SK-N-SH (cell line): ENCODE data around the gene CLIC5.

ENCODE experiments used
- ELF1 ChIP-seq: IDR thresholded peaks from 2 replicates; pipeline ENCODE4 v1.4.0; 2012
- EP300 ChIP-seq, 2 experiments: IDR thresholded peaks; 2 replicates each; pipeline versions ENCODE4 v1.4.0 to v1.6.1; 2012; ENCODE audit warnings: borderline replicate concordance in 1 of 2, low read depth in 1 of 2, low read length in 1 of 2
- FOXJ3 ChIP-seq: sonication (generic); formaldehyde crosslinking; IDR thresholded peaks from 2 replicates; pipeline ENCODE4 v1.5.1; 2020; ENCODE audit warnings: mild to moderate bottlenecking, missing genetic modification reagents
- NFIC ChIP-seq: IDR thresholded peaks from 2 replicates; pipeline ENCODE4 v1.4.0; 2012; ENCODE audit warnings: borderline replicate concordance
- RAD21 ChIP-seq: IDR thresholded peaks from 2 replicates; pipeline ENCODE4 v1.6.1; 2012; ENCODE audit warnings: mild to moderate bottlenecking, low read length
- RFX5 ChIP-seq: IDR thresholded peaks from 2 replicates; pipeline ENCODE4 v1.6.1; 2012; ENCODE audit warnings: mild to moderate bottlenecking, improper control_type of control experiment, low read length
- SMC3 ChIP-seq: IDR thresholded peaks from 2 replicates; pipeline ENCODE4 v1.6.1; 2012; ENCODE audit warnings: low read depth, low read length, improper control_type of control experiment
- TAF1 ChIP-seq: IDR thresholded peaks from 2 replicates; pipeline ENCODE4 v1.6.1; 2012; ENCODE audit warnings: low read depth, mild to moderate bottlenecking, low read length, moderate library complexity, borderline replicate concordance
- USF2 ChIP-seq: fragments of 150-350 bp; IDR thresholded peaks from 2 replicates; pipeline ENCODE4 v1.6.1; 2017; ENCODE audit warnings: antibody characterized with exemption, low read length, low read depth, borderline replicate concordance
- TF ChIP-seq, protein P1 (sequence below): fragments of 200-600 bp; sonication (generic); IDR thresholded peaks from 2 replicates; pipeline ENCODE4 v1.6.1; 2017; ENCODE audit warnings: antibody characterized with exemption, mild to moderate bottlenecking, moderate library complexity
- TF ChIP-seq, protein P2 (sequence below): IDR thresholded peaks from 2 replicates; pipeline ENCODE4 v1.4.0; 2012; ENCODE audit warnings: low read depth, borderline replicate concordance

DNA sequence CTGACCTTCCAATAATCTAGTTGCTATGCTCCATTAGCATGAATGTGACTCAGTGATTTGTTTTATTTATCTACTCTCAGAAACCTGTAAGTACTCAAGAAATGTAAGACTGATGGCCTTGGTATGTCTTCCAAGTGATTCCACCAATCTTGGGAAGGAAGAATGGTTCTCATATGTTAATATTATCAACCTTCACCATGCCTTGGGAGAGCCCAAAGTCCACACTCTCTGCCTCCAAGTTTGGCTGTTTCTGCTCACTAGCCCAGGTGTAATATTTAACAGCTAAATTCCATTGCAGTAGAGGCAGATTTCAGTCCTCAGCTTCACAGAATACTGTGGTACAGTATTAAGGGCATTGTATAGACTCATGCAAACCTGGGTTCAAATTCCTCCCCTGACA, 51.8 kb downstream of the CLIC5 start:
- TF ChIP-seq, protein P1, sequence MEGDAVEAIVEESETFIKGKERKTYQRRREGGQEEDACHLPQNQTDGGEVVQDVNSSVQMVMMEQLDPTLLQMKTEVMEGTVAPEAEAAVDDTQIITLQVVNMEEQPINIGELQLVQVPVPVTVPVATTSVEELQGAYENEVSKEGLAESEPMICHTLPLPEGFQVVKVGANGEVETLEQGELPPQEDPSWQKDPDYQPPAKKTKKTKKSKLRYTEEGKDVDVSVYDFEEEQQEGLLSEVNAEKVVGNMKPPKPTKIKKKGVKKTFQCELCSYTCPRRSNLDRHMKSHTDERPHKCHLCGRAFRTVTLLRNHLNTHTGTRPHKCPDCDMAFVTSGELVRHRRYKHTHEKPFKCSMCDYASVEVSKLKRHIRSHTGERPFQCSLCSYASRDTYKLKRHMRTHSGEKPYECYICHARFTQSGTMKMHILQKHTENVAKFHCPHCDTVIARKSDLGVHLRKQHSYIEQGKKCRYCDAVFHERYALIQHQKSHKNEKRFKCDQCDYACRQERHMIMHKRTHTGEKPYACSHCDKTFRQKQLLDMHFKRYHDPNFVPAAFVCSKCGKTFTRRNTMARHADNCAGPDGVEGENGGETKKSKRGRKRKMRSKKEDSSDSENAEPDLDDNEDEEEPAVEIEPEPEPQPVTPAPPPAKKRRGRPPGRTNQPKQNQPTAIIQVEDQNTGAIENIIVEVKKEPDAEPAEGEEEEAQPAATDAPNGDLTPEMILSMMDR = no peak
- no peak for TF ChIP-seq ELF1
- TF ChIP-seq FOXJ3 = no peak
- no peak for TF ChIP-seq RFX5
- TF ChIP-seq TAF1 = no peak
- TF ChIP-seq EP300 (IDR thresholded peaks at IDR 0.05; ENCODE audit: borderline replicate concordance in 1 of 2, low read depth in 1 of 2, low read length in 1 of 2) = no peak
- TF ChIP-seq USF2 = no peak
- TF ChIP-seq RAD21 = no peak
- TF ChIP-seq, protein P2, sequence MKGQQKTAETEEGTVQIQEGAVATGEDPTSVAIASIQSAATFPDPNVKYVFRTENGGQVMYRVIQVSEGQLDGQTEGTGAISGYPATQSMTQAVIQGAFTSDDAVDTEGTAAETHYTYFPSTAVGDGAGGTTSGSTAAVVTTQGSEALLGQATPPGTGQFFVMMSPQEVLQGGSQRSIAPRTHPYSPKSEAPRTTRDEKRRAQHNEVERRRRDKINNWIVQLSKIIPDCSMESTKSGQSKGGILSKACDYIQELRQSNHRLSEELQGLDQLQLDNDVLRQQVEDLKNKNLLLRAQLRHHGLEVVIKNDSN = no peak
- no peak for TF ChIP-seq NFIC
- TF ChIP-seq SMC3 = no peak
